HepG2 (cell line): ENCODE data around the gene PSMB3. TPM values are rescaled to one million over a fixed set of nuclear protein-coding genes. Genes with fewer than 3 reads are reported as not detected.

Experiments used
- ATAC-seq: fragments of 200-7000 bp; cut with Tn5 transposase; 3 replicates; pipeline ENCODE4 v1.9.1; 2020; ENCODE audit warnings: mild to moderate bottlenecking, moderate library complexity
- BruUV-seq: library from RNA; stranded (reverse); fragments of 400-500 nt; replicated peaks from 2 replicates; lab custom pipeline; 2021; lab: Mats Ljungman, UMichigan
- CTCF ChIA-PET: fragments of 300-600 bp; formaldehyde crosslinking; extraction: SDS; loops from one replicate; lab custom pipeline; 2021; ENCODE audit warnings: low total read pairs, inconsistent platforms, low intra/inter-chr PET ratio; lab: Yijun Ruan, JAX
- POLR2A ChIA-PET: fragments of 350-600 bp; sonication (Branson Sonifier 250); formaldehyde crosslinking; loops from one replicate; lab custom pipeline; 2020; ENCODE audit warnings: antibody characterized with exemption, inconsistent platforms; lab: Yijun Ruan, JAX
- DNase-seq: peaks from one replicate; pipeline ENCODE4 v3.0.0-alpha.2; 2015; ENCODE audit warnings: low spot score
- FAIRE-seq: peaks from 3 replicates; lab custom pipeline; 2011; peaks lifted over from hg19 to GRCh38; lab: Jason Lieb, UNC
- H2AFZ ChIP-seq: one replicate; pipeline ENCODE4 v1.6.1; 2011; ENCODE audit warnings: low read length, inconsistent platforms
- H3K27ac ChIP-seq: fragments of 300-600 bp; 3 replicates; pipeline ENCODE4 v1.8.0; 2011; ENCODE audit warnings: mixed run types, mild to moderate bottlenecking, mixed read lengths, low read length, inconsistent platforms; ENCODE audit not compliant: insufficient read depth; ENCODE audit errors: extremely low read length
- H3K27me3 ChIP-seq, 2 experiments: fragments of 200-600 bp in 1 of 2; 2 replicates in 1 of 2; 3 replicates in 1 of 2; pipeline versions ENCODE4 v1.6.0 to v1.8.0; 2011; ENCODE audit warnings: low read length in 2 of 2, mild to moderate bottlenecking in 2 of 2, moderate library complexity in 2 of 2, inconsistent platforms in 1 of 2; ENCODE audit not compliant: insufficient read depth in 2 of 2, control insufficient read depth in 1 of 2
- H3K36me3 ChIP-seq, 2 experiments: fragments of 200-600 bp in 1 of 2; replicated peaks in 1 of 2; 2 replicates in 1 of 2; 3 replicates in 1 of 2; pipeline versions ENCODE4 v1.5.1 to v1.8.0; 2011; ENCODE audit warnings: low read length in 2 of 2, inconsistent platforms in 1 of 2; ENCODE audit not compliant: insufficient read depth in 2 of 2, control insufficient read depth in 1 of 2
- H3K4me1 ChIP-seq: 2 replicates; pipeline ENCODE4 v1.5.1; 2012; ENCODE audit warnings: low read length, inconsistent platforms; ENCODE audit not compliant: insufficient read depth
- H3K4me2 ChIP-seq: 2 replicates; pipeline ENCODE4 v1.6.0; 2011; ENCODE audit warnings: low read depth, low read length, inconsistent platforms
- H3K4me3 ChIP-seq, 3 experiments: fragments of 200-600 bp in 1 of 3; sonication (generic), shearing (Covaris generic) in 1 of 3; replicated peaks in 1 of 3; 2 replicates each; pipeline ENCODE4 v1.5.1; 2011 to 2016; ENCODE audit warnings: low read length in 3 of 3, inconsistent platforms in 2 of 3, low read depth in 2 of 3, mild to moderate bottlenecking in 2 of 3, control low read depth in 1 of 3, mixed read lengths in 1 of 3; ENCODE audit not compliant: insufficient read depth in 1 of 3
- H3K79me2 ChIP-seq: one replicate; pipeline ENCODE4 v1.6.1; 2011; ENCODE audit warnings: low read length, inconsistent platforms; ENCODE audit not compliant: insufficient read depth
- H3K9ac ChIP-seq: 2 replicates; pipeline ENCODE4 v1.6.0; 2011; ENCODE audit warnings: mild to moderate bottlenecking, low read depth, low read length, inconsistent platforms; ENCODE audit not compliant: insufficient read depth
- H3K9me3 ChIP-seq: 2 replicates; pipeline ENCODE4 v1.5.1; 2012; ENCODE audit warnings: mild to moderate bottlenecking, low read length
- H4K20me1 ChIP-seq: 2 replicates; pipeline ENCODE4 v1.6.0; 2011; ENCODE audit warnings: inconsistent platforms, mild to moderate bottlenecking, low read length, moderate library complexity; ENCODE audit not compliant: insufficient read depth
- ATF1 ChIP-seq: IDR thresholded peaks from 2 replicates; pipeline ENCODE4 v1.6.1; 2016; ENCODE audit warnings: mild to moderate bottlenecking, control low read depth
- GATA4 ChIP-seq: sonication (generic); IDR thresholded peaks from 2 replicates; pipeline ENCODE4 v1.6.1; 2016; ENCODE audit warnings: antibody characterized with exemption, low read depth, borderline replicate concordance
- HMGA1 ChIP-seq: sonication (generic); formaldehyde crosslinking; conservative IDR thresholded peaks from 2 replicates; pipeline ENCODE4 v1.4.0; 2020; ENCODE audit warnings: missing genetic modification reagents
- KDM1A ChIP-seq: IDR thresholded peaks from 2 replicates; pipeline ENCODE4 v1.6.1; 2016; ENCODE audit warnings: missing compliant biosample characterization
- MIXL1 ChIP-seq: IDR thresholded peaks from 2 replicates; pipeline ENCODE4 v1.6.1; 2016
- RNF2 ChIP-seq: fragments of 450-650 bp; conservative IDR thresholded peaks from 2 replicates; pipeline ENCODE4 v1.6.1; 2016; ENCODE audit warnings: low read depth
- TEAD2 ChIP-seq: sonication (generic); formaldehyde crosslinking; IDR thresholded peaks from 2 replicates; pipeline ENCODE4 v1.9.0; 2021; ENCODE audit warnings: missing genetic modification reagents
- ZBTB42 ChIP-seq: sonication (generic); formaldehyde crosslinking; IDR thresholded peaks from 2 replicates; pipeline ENCODE4 v1.5.0; 2020; ENCODE audit warnings: mild to moderate bottlenecking, missing genetic modification reagents
- ZFP1 ChIP-seq: IDR thresholded peaks from 2 replicates; pipeline ENCODE4 v1.6.1; 2016
- ZFP62 ChIP-seq: sonication (generic); formaldehyde crosslinking; IDR thresholded peaks from 2 replicates; pipeline ENCODE4 v1.4.0; 2020; ENCODE audit warnings: missing genetic modification reagents
- ZKSCAN1 ChIP-seq: fragments of 150-350 bp; IDR thresholded peaks from 2 replicates; pipeline ENCODE4 v1.6.1; 2014; ENCODE audit warnings: low read length
- ZNF343 ChIP-seq: sonication (generic); formaldehyde crosslinking; IDR thresholded peaks from 2 replicates; pipeline ENCODE4 v1.4.0; 2020; ENCODE audit warnings: mild to moderate bottlenecking, missing genetic modification reagents
- ZNF777 ChIP-seq: sonication (generic); formaldehyde crosslinking; IDR thresholded peaks from 2 replicates; pipeline ENCODE4 v1.4.0; 2020; ENCODE audit warnings: missing genetic modification reagents
- WGBS: methylation state at CpG from one replicate; pipeline ENCODE4 v1.1.6; 2017; ENCODE audit warnings: low lambda C conversion rate; 5-methylcytosine and 5-hydroxymethylcytosine counted together
- in situ Hi-C: cut with HindIII; loops from 2 replicates; pipeline ENCODE4 v1.10.0; 2017; ENCODE audit warnings: low pct_unique_long_range_greater_than_20kb; ENCODE audit not compliant: extremely low pct_ligation_motif_present
- intact Hi-C: fragments of 100-400 bp; cut with micrococcal nuclease; formaldehyde crosslinking; loops from one replicate; pipeline ENCODE4 v1.10.0; 2022; ENCODE audit not compliant: unreplicated experiment
- polyA plus RNA-seq, 8 experiments: library from polyadenylated mRNA; depleted of rRNA in 3 of 8; stranded (reverse) in 7 of 8; unstranded in 1 of 8; fragments of >200 nt; fragmentation: Illumina TruSeq in 4 of 8; extraction: Trizol in 4 of 8; gene quantifications; 2 replicates each; pipeline versions ENCODE4 v1.2.1 to v1.2.3, GENCODE V29; 2011 to 2016; ENCODE audit warnings: low read depth in 4 of 8, missing spikeins in 1 of 8, mixed read lengths in 1 of 8; ENCODE audit not compliant: insufficient read depth in 1 of 8
- total RNA-seq, 5 experiments: library from RNA; depleted of rRNA; stranded (reverse); fragments of >200 nt; fragmentation: Illumina TruSeq; extraction: Trizol; gene quantifications; 2 replicates each; pipeline ENCODE4 v1.2.3, GENCODE V29; 2016; ENCODE audit warnings: low read depth in 1 of 5
- TF ChIP-seq, protein P1 (sequence below): sonication (generic); formaldehyde crosslinking; IDR thresholded peaks from 2 replicates; pipeline ENCODE4 v1.5.0; 2020; ENCODE audit warnings: missing genetic modification reagents
- TF ChIP-seq, protein P2 (sequence below): sonication (generic); formaldehyde crosslinking; conservative IDR thresholded peaks from 2 replicates; pipeline ENCODE4 v1.8.1; 2023; ENCODE audit warnings: missing genetic modification reagents
- TF ChIP-seq, protein P3 (sequence below): sonication (generic); formaldehyde crosslinking; IDR thresholded peaks from 2 replicates; pipeline ENCODE4 v1.8.1; 2022; ENCODE audit warnings: mild to moderate bottlenecking, missing genetic modification reagents
- TF ChIP-seq, protein P4 (sequence below): sonication (generic); formaldehyde crosslinking; IDR thresholded peaks from 2 replicates; pipeline ENCODE4 v1.5.0; 2020; ENCODE audit warnings: missing genetic modification reagents, mild to moderate bottlenecking, borderline replicate concordance
- TF ChIP-seq, protein P5 (sequence below): sonication (generic); formaldehyde crosslinking; IDR thresholded peaks from 2 replicates; pipeline ENCODE4 v1.4.0; 2020; ENCODE audit warnings: missing genetic modification reagents

The PSMB3 gene
- total and polyA plus RNA-seq, 2 of the 13 experiments (the other 11 are each of a cell fraction or from before 2014, with no cell fraction given) = 366 to 517 TPM

DNA sequence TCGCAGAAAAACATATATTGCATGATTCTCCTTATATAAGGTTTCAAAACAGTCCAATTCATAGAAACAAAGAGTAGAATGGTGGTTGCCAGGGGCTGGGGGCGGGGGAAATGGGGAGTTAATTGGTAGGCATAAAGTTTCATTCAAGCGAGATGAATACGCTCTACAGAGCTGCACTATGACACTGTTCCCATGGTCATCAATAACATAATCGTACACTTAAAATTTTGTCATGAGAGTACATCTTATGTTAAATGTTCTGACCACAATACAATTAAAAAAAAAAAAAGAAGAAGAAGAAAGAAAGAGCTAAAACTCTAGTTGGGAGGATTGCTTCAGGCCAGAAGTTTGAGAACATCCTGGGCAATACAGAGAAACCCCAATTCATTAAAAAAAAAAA, 41.7 kb downstream of the PSMB3 start:
- Histone ChIP-seq H3K4me3 (no peak overlapping the region), H3K9ac (no peak overlapping the region), H3K79me2 (peaks cover 60% of the 10 kb centered on the region), H3K9me3 (no peaks in the 10 kb centered on the region), H3K36me3 (peaks cover 0 to 6% of the 10 kb centered on the region in 2 experiments; a peak in 4 of 5 replicates), H3K4me2 (no peak overlapping the region), H4K20me1 (peaks cover 22% of the 10 kb centered on the region; the same call in 1 of the 2 replicates), H3K4me1 (peaks cover 34% of the 10 kb centered on the region), H3K27me3 (no peaks in the 10 kb centered on the region), H2AFZ (no peak overlapping the region), H3K27ac (no peak overlapping the region)
- 97% methylated on average over 5 of the region's 5 CpGs for WGBS
- POLR2A ChIA-PET = interaction anchor here (1.3 kb wide), 2 partner anchors 51 to 60 kb away, joined by 3 to 4 read pairs; partner anchors contain the start of gene RPL23
- intact Hi-C loops = no loop called here
- ATAC-seq (no peak), FAIRE-seq (no peak), DNase-seq (no peak)
- in situ Hi-C loops = no loop called here
- TF ChIP-seq, protein P1, sequence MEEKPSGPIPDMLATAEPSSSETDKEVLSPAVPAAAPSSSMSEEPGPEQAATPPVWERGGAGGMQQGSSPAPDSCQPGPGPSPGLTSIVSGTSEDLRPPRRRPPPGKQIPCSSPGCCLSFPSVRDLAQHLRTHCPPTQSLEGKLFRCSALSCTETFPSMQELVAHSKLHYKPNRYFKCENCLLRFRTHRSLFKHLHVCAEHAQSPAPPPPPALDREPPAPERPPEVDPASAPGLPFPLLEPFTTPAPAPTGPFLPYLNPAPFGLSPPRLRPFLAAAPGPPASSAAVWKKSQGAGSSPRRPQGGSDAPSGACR (CRISPR knock-in tag) = no peak
- TF ChIP-seq GATA4 (no peak), MIXL1 (no peak), ZFP1 (no peak), RNF2 (no peak), ATF1 (CRISPR knock-in tag) (no peak), ZNF777 (CRISPR knock-in tag) (no peak), KDM1A (CRISPR knock-in tag) (no peak), ZFP62 (CRISPR knock-in tag) (no peak), ZKSCAN1 (no peak), ZNF343 (CRISPR knock-in tag) (no peak), TEAD2 (CRISPR knock-in tag) (no peak), ZBTB42 (CRISPR knock-in tag) (no peak), HMGA1 (no peak)
- TF ChIP-seq, protein P2, sequence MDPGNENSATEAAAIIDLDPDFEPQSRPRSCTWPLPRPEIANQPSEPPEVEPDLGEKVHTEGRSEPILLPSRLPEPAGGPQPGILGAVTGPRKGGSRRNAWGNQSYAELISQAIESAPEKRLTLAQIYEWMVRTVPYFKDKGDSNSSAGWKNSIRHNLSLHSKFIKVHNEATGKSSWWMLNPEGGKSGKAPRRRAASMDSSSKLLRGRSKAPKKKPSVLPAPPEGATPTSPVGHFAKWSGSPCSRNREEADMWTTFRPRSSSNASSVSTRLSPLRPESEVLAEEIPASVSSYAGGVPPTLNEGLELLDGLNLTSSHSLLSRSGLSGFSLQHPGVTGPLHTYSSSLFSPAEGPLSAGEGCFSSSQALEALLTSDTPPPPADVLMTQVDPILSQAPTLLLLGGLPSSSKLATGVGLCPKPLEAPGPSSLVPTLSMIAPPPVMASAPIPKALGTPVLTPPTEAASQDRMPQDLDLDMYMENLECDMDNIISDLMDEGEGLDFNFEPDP (CRISPR knock-in tag) = no peak
- TF ChIP-seq, protein P3, sequence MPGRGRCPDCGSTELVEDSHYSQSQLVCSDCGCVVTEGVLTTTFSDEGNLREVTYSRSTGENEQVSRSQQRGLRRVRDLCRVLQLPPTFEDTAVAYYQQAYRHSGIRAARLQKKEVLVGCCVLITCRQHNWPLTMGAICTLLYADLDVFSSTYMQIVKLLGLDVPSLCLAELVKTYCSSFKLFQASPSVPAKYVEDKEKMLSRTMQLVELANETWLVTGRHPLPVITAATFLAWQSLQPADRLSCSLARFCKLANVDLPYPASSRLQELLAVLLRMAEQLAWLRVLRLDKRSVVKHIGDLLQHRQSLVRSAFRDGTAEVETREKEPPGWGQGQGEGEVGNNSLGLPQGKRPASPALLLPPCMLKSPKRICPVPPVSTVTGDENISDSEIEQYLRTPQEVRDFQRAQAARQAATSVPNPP (CRISPR knock-in tag) = no peak
- TF ChIP-seq, protein P4, sequence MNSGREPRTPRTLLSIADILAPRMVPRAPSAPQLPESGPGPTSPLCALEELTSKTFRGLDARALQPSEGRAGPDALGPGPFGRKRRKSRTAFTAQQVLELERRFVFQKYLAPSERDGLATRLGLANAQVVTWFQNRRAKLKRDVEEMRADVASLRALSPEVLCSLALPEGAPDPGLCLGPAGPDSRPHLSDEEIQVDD (CRISPR knock-in tag) = no peak
- TF ChIP-seq, protein P5, sequence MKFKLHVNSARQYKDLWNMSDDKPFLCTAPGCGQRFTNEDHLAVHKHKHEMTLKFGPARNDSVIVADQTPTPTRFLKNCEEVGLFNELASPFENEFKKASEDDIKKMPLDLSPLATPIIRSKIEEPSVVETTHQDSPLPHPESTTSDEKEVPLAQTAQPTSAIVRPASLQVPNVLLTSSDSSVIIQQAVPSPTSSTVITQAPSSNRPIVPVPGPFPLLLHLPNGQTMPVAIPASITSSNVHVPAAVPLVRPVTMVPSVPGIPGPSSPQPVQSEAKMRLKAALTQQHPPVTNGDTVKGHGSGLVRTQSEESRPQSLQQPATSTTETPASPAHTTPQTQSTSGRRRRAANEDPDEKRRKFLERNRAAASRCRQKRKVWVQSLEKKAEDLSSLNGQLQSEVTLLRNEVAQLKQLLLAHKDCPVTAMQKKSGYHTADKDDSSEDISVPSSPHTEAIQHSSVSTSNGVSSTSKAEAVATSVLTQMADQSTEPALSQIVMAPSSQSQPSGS (CRISPR knock-in tag) = no peak
- BruUV-seq = no TSS peak
- CTCF ChIA-PET = no interaction called here
